ENCODE results near the gene STXBP6.

DNA sequence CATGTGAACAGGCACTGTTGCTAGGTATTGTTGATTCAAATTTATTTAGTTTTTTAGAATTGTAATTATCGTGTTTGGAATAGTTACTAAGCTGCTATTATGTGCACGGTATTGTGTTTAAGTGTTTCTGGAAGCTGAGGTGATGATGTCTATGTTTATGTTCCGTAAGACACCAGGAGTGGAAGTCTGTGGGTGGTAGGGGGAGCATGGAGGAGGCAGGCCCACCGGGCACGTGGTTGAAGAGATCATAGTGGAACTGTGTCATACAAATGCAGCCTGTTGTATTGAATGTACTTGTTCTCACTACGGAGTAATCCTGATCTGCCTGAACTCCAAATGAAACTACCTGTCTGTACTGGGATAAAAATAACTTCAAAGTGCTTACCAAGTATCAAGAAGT is 36.1 kb upstream of the STXBP6 start:
- TF ChIP-seq PATZ1 (tag by site-specific recombination; IDR thresholded peaks at IDR 0.05) (no peak), CTCF (tag by site-specific recombination; IDR thresholded peaks at IDR 0.05) (no peak), ZNF777 (tag by site-specific recombination; IDR thresholded peaks at IDR 0.05; ENCODE audit: borderline replicate concordance) (no peak)

Measured in HEK293 (cell line).